ENCODE measurements around the gene TBX3.
"Not testable (repeated sequence)": the region's sequence is repeated elsewhere in the genome, so short reads cannot be mapped to it uniquely, and the experiment has no call there.

The TBX3 gene

GRCh38 chr12:114684098-114684869 lies at the start of gene TBX3:
TBX3 (minus strand) TSS chr12:114684175; CDS start chr12:114683200, 975 bp downstream.
- H3K4me3 ChIP-seq (ENCODE audit: low read depth in 1 of 2, low read length in 2 of 2): peak within 1 kb of the TSS; percentile 45 to 73
- H3K9ac ChIP-seq (ENCODE audit: low read length): peak within 1 kb of the TSS; percentile 41
- peaks cover 47 to 51% of the 10 kb centered on the region in 2 donors for H3K27me3 ChIP-seq (ENCODE audit: control insufficient read depth in 1 of 2, insufficient read depth in 2 of 2, low read length in 2 of 2)

GRCh38 chr12:114732426-114733030 lies 48.6 kb upstream of the TBX3 start:
- no peak overlapping the region for H3K4me3 ChIP-seq (ENCODE audit: low read depth in 1 of 2, low read length in 2 of 2)
- H3K4me1 ChIP-seq (ENCODE audit: insufficient read depth, low read length): peaks cover 10% of the 10 kb centered on the region
- H3K9ac ChIP-seq (ENCODE audit: low read length): no peak overlapping the region
- no peaks in the 10 kb centered on the region for H3K9me3 ChIP-seq (ENCODE audit: low read length)
- no peaks in the 10 kb centered on the region for H3K36me3 ChIP-seq (ENCODE audit: insufficient read depth, low read length)
- peaks cover 18 to 25% of the 10 kb centered on the region in 2 donors for H3K27me3 ChIP-seq (ENCODE audit: control insufficient read depth in 1 of 2, insufficient read depth in 2 of 2, low read length in 2 of 2)
- no peak overlapping the region for H3K27ac ChIP-seq (ENCODE audit: low read depth, low read length)

More at GRCh38 chr12:114684098-114684869, at the start of gene TBX3:
- Histone ChIP-seq H3K9me3 (ENCODE audit: low read length) (no peaks in the 10 kb centered on the region), H3K4me1 (ENCODE audit: insufficient read depth, low read length) (peaks cover 9% of the 10 kb centered on the region), H3K27ac (ENCODE audit: low read depth, low read length) (peak within 1 kb of the TSS; percentile 69), H3K36me3 (ENCODE audit: insufficient read depth, low read length) (no peaks in the 10 kb centered on the region)

- Histone ChIP-seq H3K27me3 (ENCODE audit: control insufficient read depth in 1 of 2, insufficient read depth in 2 of 2, low read length in 2 of 2) (peaks cover 8 to 12% of the 10 kb centered on the region in 2 donors), H3K36me3 (ENCODE audit: insufficient read depth, low read length) (no peaks in the 10 kb centered on the region), H3K4me1 (ENCODE audit: insufficient read depth, low read length) (no peaks in the 10 kb centered on the region), H3K9me3 (ENCODE audit: low read length) (no peaks in the 10 kb centered on the region), H3K9ac (ENCODE audit: low read length) (no peak overlapping the region), H3K4me3 (ENCODE audit: low read depth in 1 of 2, low read length in 2 of 2) (no peak overlapping the region), H3K27ac (ENCODE audit: low read depth, low read length) (no peak overlapping the region)
Measured at GRCh38 chr12:114729731-114730130, 45.8 kb upstream of the TBX3 start.

- H3K9ac ChIP-seq (ENCODE audit: low read length): no peak overlapping the region
- H3K4me3 ChIP-seq (ENCODE audit: low read depth in 1 of 2, low read length in 2 of 2): no peak overlapping the region
- no peaks in the 10 kb centered on the region for H3K9me3 ChIP-seq (ENCODE audit: low read length)
- H3K27me3 ChIP-seq (ENCODE audit: control insufficient read depth in 1 of 2, insufficient read depth in 2 of 2, low read length in 2 of 2): no peaks in the 10 kb centered on the region
- no peaks in the 10 kb centered on the region for H3K4me1 ChIP-seq (ENCODE audit: insufficient read depth, low read length)
- no peaks in the 10 kb centered on the region for H3K36me3 ChIP-seq (ENCODE audit: insufficient read depth, low read length)
- no peak overlapping the region for H3K27ac ChIP-seq (ENCODE audit: low read depth, low read length)
Measured at GRCh38 chr12:114726092-114726710, 42.2 kb upstream of the TBX3 start.

- H3K9ac ChIP-seq (ENCODE audit: low read length); H3K4me3 ChIP-seq (ENCODE audit: low read depth in 1 of 2, low read length in 2 of 2); H3K4me1 ChIP-seq (ENCODE audit: insufficient read depth, low read length); H3K36me3 ChIP-seq (ENCODE audit: insufficient read depth, low read length); H3K27me3 ChIP-seq (ENCODE audit: control insufficient read depth in 1 of 2, insufficient read depth in 2 of 2, low read length in 2 of 2); H3K27ac ChIP-seq (ENCODE audit: low read depth, low read length); H3K9me3 ChIP-seq (ENCODE audit: low read length): not testable (repeated sequence)
Measured at GRCh38 chr12:114722176-114722575, 38.2 kb upstream of the TBX3 start.

GRCh38 chr12:114721266-114721665 lies 37.3 kb upstream of the TBX3 start:
- Histone ChIP-seq H3K27me3 (ENCODE audit: control insufficient read depth in 1 of 2, insufficient read depth in 2 of 2, low read length in 2 of 2) (no peaks in the 10 kb centered on the region), H3K36me3 (ENCODE audit: insufficient read depth, low read length) (no peaks in the 10 kb centered on the region), H3K9ac (ENCODE audit: low read length) (no peak overlapping the region), H3K4me3 (ENCODE audit: low read depth in 1 of 2, low read length in 2 of 2) (no peak overlapping the region), H3K9me3 (ENCODE audit: low read length) (no peaks in the 10 kb centered on the region), H3K4me1 (ENCODE audit: insufficient read depth, low read length) (no peaks in the 10 kb centered on the region), H3K27ac (ENCODE audit: low read depth, low read length) (no peak overlapping the region)

- Histone ChIP-seq H3K9ac (ENCODE audit: low read length) (no peak overlapping the region), H3K4me3 (ENCODE audit: low read depth in 1 of 2, low read length in 2 of 2) (no peak overlapping the region), H3K4me1 (ENCODE audit: insufficient read depth, low read length) (no peaks in the 10 kb centered on the region), H3K9me3 (ENCODE audit: low read length) (peaks cover 4% of the 10 kb centered on the region), H3K27ac (ENCODE audit: low read depth, low read length) (no peak overlapping the region), H3K36me3 (ENCODE audit: insufficient read depth, low read length) (no peaks in the 10 kb centered on the region), H3K27me3 (ENCODE audit: control insufficient read depth in 1 of 2, insufficient read depth in 2 of 2, low read length in 2 of 2) (peaks cover 6 to 15% of the 10 kb centered on the region in 2 donors)
Measured at GRCh38 chr12:114713466-114714215, 29.7 kb upstream of the TBX3 start.

- Histone ChIP-seq H3K27ac (ENCODE audit: low read depth, low read length) (no peak overlapping the region), H3K4me3 (ENCODE audit: low read depth in 1 of 2, low read length in 2 of 2) (no peak overlapping the region), H3K4me1 (ENCODE audit: insufficient read depth, low read length) (no peaks in the 10 kb centered on the region), H3K36me3 (ENCODE audit: insufficient read depth, low read length) (no peaks in the 10 kb centered on the region), H3K9ac (ENCODE audit: low read length) (no peak overlapping the region), H3K27me3 (ENCODE audit: control insufficient read depth in 1 of 2, insufficient read depth in 2 of 2, low read length in 2 of 2) (peaks cover 6 to 15% of the 10 kb centered on the region in 2 donors), H3K9me3 (ENCODE audit: low read length) (peaks cover 4% of the 10 kb centered on the region)
Measured at GRCh38 chr12:114711689-114712152, 27.7 kb upstream of the TBX3 start.

- no peak overlapping the region for H3K9ac ChIP-seq (ENCODE audit: low read length)
- no peak overlapping the region for H3K4me3 ChIP-seq (ENCODE audit: low read depth in 1 of 2, low read length in 2 of 2)
- peaks cover 10 to 15% of the 10 kb centered on the region in 2 donors for H3K27me3 ChIP-seq (ENCODE audit: control insufficient read depth in 1 of 2, insufficient read depth in 2 of 2, low read length in 2 of 2)
- H3K36me3 ChIP-seq (ENCODE audit: insufficient read depth, low read length): no peaks in the 10 kb centered on the region
- H3K4me1 ChIP-seq (ENCODE audit: insufficient read depth, low read length): no peaks in the 10 kb centered on the region
- H3K27ac ChIP-seq (ENCODE audit: low read depth, low read length): no peak overlapping the region
- H3K9me3 ChIP-seq (ENCODE audit: low read length): peaks cover 4% of the 10 kb centered on the region
Measured at GRCh38 chr12:114710151-114710550, 26.2 kb upstream of the TBX3 start.

- Histone ChIP-seq H3K27ac (ENCODE audit: low read depth, low read length) (no peak overlapping the region), H3K9ac (ENCODE audit: low read length) (no peak overlapping the region), H3K36me3 (ENCODE audit: insufficient read depth, low read length) (no peaks in the 10 kb centered on the region), H3K9me3 (ENCODE audit: low read length) (peaks cover 4% of the 10 kb centered on the region), H3K27me3 (ENCODE audit: control insufficient read depth in 1 of 2, insufficient read depth in 2 of 2, low read length in 2 of 2) (peaks cover 10 to 20% of the 10 kb centered on the region in 2 donors), H3K4me1 (ENCODE audit: insufficient read depth, low read length) (no peaks in the 10 kb centered on the region), H3K4me3 (ENCODE audit: low read depth in 1 of 2, low read length in 2 of 2) (no peak overlapping the region)
Measured at GRCh38 chr12:114709112-114709511, 25.1 kb upstream of the TBX3 start.

GRCh38 chr12:114708598-114708997 lies 24.6 kb upstream of the TBX3 start:
- not testable (repeated sequence) for H3K4me1 ChIP-seq (ENCODE audit: insufficient read depth, low read length); H3K36me3 ChIP-seq (ENCODE audit: insufficient read depth, low read length); H3K27ac ChIP-seq (ENCODE audit: low read depth, low read length); H3K9ac ChIP-seq (ENCODE audit: low read length); H3K9me3 ChIP-seq (ENCODE audit: low read length); H3K4me3 ChIP-seq (ENCODE audit: low read depth in 1 of 2, low read length in 2 of 2)
- H3K27me3 ChIP-seq (ENCODE audit: control insufficient read depth in 1 of 2, insufficient read depth in 2 of 2, low read length in 2 of 2): peaks cover 10 to 23% of the 10 kb centered on the region in 2 donors

Data from muscle layer of colon (tissue), 2 donors.